ENCODE results near the gene ALS2. TPM values are rescaled to one million over a fixed set of nuclear protein-coding genes. Genes with fewer than 3 reads are reported as not detected.

Gene ALS2
- total RNA-seq, 1 donor from 2014 or later, result 48.1 TPM

DNA sequence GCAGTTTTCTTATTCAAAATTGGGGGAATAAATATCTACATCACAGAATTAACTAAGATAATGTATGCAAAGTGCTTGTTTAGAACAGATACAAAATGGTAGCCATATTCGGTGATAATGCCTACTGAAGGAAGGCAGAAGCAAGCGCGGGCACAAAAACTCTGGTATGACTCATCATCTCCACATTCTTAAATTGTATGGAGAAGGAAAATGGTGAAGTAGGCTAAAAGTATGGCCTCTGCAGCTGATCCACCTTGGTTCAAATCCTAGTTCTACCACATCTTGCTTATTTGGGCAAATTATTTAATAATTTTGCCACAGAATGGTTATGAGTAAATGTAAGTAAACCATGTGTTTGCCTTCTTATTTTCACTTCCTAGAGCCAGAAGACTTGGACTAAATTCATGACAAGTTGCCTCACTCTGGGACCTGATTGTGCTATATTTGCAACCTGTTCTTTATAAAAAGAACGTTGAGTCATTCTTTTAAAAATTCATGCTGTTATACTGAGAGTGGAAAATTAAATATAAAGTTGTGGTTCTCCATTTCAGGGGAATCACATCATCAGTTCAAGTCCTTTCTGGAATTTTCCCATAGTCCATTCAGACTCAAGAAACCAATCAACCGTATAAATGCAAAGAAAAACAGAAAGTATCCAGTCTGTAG is 16.6 kb upstream of the ALS2 start:
- no peak overlapping the region for H3K27ac Mint-ChIP-seq
- H3K4me1 Mint-ChIP-seq (ENCODE audit: low read depth), result no peaks in the 10 kb centered on the region
- H3K36me3 Mint-ChIP-seq (ENCODE audit: insufficient read depth), result no peaks in the 10 kb centered on the region
- DNase-seq (ENCODE audit: low spot score, unreplicated experiment), result no peak
- H3K27me3 Mint-ChIP-seq, result no peaks in the 10 kb centered on the region
- no peaks in the 10 kb centered on the region for H3K9me3 Mint-ChIP-seq (ENCODE audit: low read depth)
- H3K4me3 Mint-ChIP-seq (ENCODE audit: low read depth), result no peak overlapping the region
- TF ChIP-seq, protein P1, sequence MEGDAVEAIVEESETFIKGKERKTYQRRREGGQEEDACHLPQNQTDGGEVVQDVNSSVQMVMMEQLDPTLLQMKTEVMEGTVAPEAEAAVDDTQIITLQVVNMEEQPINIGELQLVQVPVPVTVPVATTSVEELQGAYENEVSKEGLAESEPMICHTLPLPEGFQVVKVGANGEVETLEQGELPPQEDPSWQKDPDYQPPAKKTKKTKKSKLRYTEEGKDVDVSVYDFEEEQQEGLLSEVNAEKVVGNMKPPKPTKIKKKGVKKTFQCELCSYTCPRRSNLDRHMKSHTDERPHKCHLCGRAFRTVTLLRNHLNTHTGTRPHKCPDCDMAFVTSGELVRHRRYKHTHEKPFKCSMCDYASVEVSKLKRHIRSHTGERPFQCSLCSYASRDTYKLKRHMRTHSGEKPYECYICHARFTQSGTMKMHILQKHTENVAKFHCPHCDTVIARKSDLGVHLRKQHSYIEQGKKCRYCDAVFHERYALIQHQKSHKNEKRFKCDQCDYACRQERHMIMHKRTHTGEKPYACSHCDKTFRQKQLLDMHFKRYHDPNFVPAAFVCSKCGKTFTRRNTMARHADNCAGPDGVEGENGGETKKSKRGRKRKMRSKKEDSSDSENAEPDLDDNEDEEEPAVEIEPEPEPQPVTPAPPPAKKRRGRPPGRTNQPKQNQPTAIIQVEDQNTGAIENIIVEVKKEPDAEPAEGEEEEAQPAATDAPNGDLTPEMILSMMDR (IDR thresholded peaks at IDR 0.05; ENCODE audit: unreplicated experiment), result no peak

DNA sequence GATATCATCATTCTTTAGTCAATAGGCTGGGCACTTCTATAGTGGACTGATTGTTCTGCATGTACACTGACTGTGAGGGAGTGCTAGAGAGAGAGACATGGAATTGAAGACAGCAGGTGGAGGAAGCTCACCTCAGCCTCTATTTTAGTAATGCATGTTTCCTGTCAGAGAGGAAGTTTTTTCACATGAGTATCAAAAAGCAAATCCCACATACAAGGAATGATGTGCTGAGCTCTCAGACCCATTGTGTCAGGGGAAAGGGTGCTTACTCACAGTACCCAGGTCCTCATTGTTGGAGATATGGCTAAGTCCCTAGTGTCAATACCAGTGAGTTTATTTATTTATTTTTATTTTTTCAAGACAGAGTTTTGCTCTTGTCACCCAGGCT is 15.7 kb upstream of the ALS2 start:
- DNase-seq (ENCODE audit: low spot score, unreplicated experiment), result no peak
- no peaks in the 10 kb centered on the region for H3K27me3 Mint-ChIP-seq
- H3K9me3 Mint-ChIP-seq (ENCODE audit: low read depth), result no peaks in the 10 kb centered on the region
- H3K4me3 Mint-ChIP-seq (ENCODE audit: low read depth), result no peak overlapping the region
- TF ChIP-seq, protein P1 (IDR thresholded peaks at IDR 0.05; ENCODE audit: unreplicated experiment), result no peak
- H3K4me1 Mint-ChIP-seq (ENCODE audit: low read depth), result no peaks in the 10 kb centered on the region
- no peak overlapping the region for H3K27ac Mint-ChIP-seq
- no peaks in the 10 kb centered on the region for H3K36me3 Mint-ChIP-seq (ENCODE audit: insufficient read depth)

DNA sequence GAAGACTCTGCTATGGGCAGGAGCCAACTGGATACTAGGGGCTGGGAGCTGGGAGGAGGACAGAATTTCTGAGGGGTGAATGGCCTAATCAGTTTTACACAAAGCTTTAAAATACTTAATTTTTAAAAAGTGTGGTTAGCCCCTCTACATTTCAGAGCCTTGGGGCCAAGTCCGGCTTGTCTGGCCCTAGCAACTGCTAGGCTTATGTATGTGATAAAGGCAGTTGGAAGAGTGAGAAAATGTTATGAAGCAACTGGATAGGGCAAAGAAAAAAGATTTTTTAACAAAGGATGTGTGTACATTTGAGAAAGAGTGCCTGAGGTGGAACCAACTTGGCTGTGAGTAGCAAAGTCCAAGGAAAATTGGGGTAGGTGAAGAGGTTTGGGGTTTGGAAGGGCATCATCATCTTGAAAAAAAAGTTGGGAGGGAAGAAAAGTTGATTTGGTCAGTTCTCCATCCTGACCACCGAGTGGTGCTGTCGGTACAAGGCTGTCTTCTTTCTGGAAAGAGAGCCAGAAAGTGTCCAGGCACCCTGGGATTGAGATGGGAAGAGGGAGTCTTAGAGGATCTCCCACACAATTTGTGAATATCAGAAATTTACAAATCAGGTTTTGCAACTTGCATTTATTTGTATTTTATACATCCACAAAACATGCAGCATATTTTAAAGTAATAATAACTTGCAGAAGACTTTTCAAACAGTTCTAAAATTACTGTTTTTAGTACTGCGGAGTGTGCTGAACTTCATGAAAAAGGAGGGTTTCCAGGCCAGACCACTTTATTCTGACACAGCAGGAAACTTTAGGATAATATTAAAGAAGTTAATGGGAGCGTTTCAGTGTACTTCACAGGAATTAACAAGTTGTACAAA is 15.1 kb upstream of the ALS2 start:
- TF ChIP-seq, protein P1 (IDR thresholded peaks at IDR 0.05; ENCODE audit: unreplicated experiment), result peak; percentile 80
- Mint-ChIP-seq H3K36me3 (ENCODE audit: insufficient read depth) (no peaks in the 10 kb centered on the region), H3K27ac (no peak overlapping the region), H3K9me3 (ENCODE audit: low read depth) (no peaks in the 10 kb centered on the region), H3K4me1 (ENCODE audit: low read depth) (no peaks in the 10 kb centered on the region), H3K27me3 (no peaks in the 10 kb centered on the region), H3K4me3 (ENCODE audit: low read depth) (no peak overlapping the region)
- DNase-seq (ENCODE audit: low spot score, unreplicated experiment), result no peak

DNA sequence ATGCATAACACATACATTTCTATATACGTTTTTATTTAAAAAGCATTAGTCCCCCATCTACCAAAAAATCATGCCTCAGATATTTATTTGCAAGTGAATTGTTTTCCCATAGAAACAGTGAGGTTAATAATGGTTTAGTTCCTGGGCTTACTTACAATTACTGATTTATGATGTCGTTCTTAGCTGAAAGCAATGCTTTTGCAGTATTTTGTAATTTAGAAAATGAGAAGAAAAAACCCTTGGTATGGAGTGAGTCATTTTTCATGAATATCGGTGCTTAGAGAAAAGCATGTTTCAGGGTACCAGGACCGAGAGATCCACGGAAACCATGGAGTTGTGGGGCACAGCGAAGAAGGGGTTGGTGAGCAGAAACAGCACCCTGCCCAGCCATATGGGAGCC is 13.6 kb upstream of the ALS2 start:
- Mint-ChIP-seq H3K27me3 (no peaks in the 10 kb centered on the region), H3K9me3 (ENCODE audit: low read depth) (no peaks in the 10 kb centered on the region), H3K4me3 (ENCODE audit: low read depth) (no peak overlapping the region), H3K36me3 (ENCODE audit: insufficient read depth) (no peaks in the 10 kb centered on the region), H3K4me1 (ENCODE audit: low read depth) (no peaks in the 10 kb centered on the region), H3K27ac (no peak overlapping the region)
- TF ChIP-seq, protein P1 (IDR thresholded peaks at IDR 0.05; ENCODE audit: unreplicated experiment), result no peak
- DNase-seq (ENCODE audit: low spot score, unreplicated experiment), result no peak

DNA sequence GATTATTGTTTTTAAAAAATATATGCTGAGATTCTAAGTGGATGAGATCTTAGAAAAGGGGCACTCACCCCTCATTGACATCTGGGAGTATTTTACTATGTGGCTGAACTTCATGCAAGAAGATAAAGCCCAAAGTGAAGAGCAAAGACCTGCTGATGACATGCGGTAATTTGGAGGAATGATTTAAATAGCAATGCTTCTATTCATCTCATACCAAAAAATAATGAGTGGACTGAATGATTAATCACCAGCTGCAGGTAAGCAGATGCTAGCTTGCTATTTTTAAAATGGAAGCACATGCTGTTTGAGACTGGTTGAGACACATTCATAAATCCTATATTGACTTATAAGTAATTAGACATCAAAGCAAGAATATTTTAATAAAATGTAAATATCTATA is 12.9 kb upstream of the ALS2 start:
- H3K9me3 Mint-ChIP-seq (ENCODE audit: low read depth), result no peaks in the 10 kb centered on the region
- no peak for DNase-seq (ENCODE audit: low spot score, unreplicated experiment)
- no peaks in the 10 kb centered on the region for H3K27me3 Mint-ChIP-seq
- no peaks in the 10 kb centered on the region for H3K4me1 Mint-ChIP-seq (ENCODE audit: low read depth)
- H3K4me3 Mint-ChIP-seq (ENCODE audit: low read depth), result no peak overlapping the region
- no peak overlapping the region for H3K27ac Mint-ChIP-seq
- H3K36me3 Mint-ChIP-seq (ENCODE audit: insufficient read depth), result no peaks in the 10 kb centered on the region
- TF ChIP-seq, protein P1 (IDR thresholded peaks at IDR 0.05; ENCODE audit: unreplicated experiment), result no peak

Data from progenitor cell of endocrine pancreas (in vitro differentiated cells).